Measurements from ENCODE around the gene BEND7.

The BEND7 gene

GRCh38 chr10:13520194-13520593, 8.6 kb downstream of the BEND7 start:
- FAIRE-seq, result no peak

GRCh38 chr10:13518076-13518692, 10.6 kb downstream of the BEND7 start:
- no peak for FAIRE-seq

- no peak for FAIRE-seq
Measured at GRCh38 chr10:13517675-13518074, 11.1 kb downstream of the BEND7 start.

- FAIRE-seq, result no peak
Measured at GRCh38 chr10:13516176-13516575, 12.6 kb downstream of the BEND7 start.

- FAIRE-seq, result no peak
Measured at GRCh38 chr10:13515467-13515866, 13.3 kb downstream of the BEND7 start.

- no peak for FAIRE-seq
Measured at GRCh38 chr10:13514296-13514695, 14.5 kb downstream of the BEND7 start.

- no peak for FAIRE-seq
Measured at GRCh38 chr10:13512564-13512963, 16.2 kb downstream of the BEND7 start.

- FAIRE-seq, result no peak
Measured at GRCh38 chr10:13511409-13511808, 17.4 kb downstream of the BEND7 start.

GRCh38 chr10:13505052-13505680, 23.6 kb downstream of the BEND7 start:
- no peak for FAIRE-seq

- no peak for FAIRE-seq
Measured at GRCh38 chr10:13503745-13504463, 24.9 kb downstream of the BEND7 start.

- no peak for FAIRE-seq
Measured at GRCh38 chr10:13502380-13502779, 26.4 kb downstream of the BEND7 start.

- no peak for FAIRE-seq
Measured at GRCh38 chr10:13500201-13500600, 28.6 kb downstream of the BEND7 start.

- no peak for FAIRE-seq
Measured at GRCh38 chr10:13499150-13499549, 29.7 kb downstream of the BEND7 start.

GRCh38 chr10:13496931-13497330, 31.9 kb downstream of the BEND7 start:
- no peak for FAIRE-seq

- FAIRE-seq, result no peak
Measured at GRCh38 chr10:13496164-13496563, 32.6 kb downstream of the BEND7 start.

GRCh38 chr10:13492493-13493180, 36.2 kb downstream of the BEND7 start:
- no peak for FAIRE-seq

- no peak for FAIRE-seq
Measured at GRCh38 chr10:13491747-13492360, 37.0 kb downstream of the BEND7 start.

GRCh38 chr10:13490503-13490902, 38.3 kb downstream of the BEND7 start:
- FAIRE-seq, result no peak

- no peak for FAIRE-seq
Measured at GRCh38 chr10:13489035-13489599, 39.7 kb downstream of the BEND7 start.

- no peak for FAIRE-seq
Measured at GRCh38 chr10:13485623-13486022, 43.2 kb downstream of the BEND7 start.

GRCh38 chr10:13483951-13484350, 44.9 kb downstream of the BEND7 start:
- FAIRE-seq, result no peak

GRCh38 chr10:13483073-13483472, 45.7 kb downstream of the BEND7 start:
- no peak for FAIRE-seq

GRCh38 chr10:13481690-13482089, 47.1 kb downstream of the BEND7 start:
- FAIRE-seq, result no peak
